Liver (tissue), 9 donors: ENCODE results near the gene STX17. TPM values are rescaled to one million over a fixed set of nuclear protein-coding genes. Genes with fewer than 3 reads are reported as not detected.

Source experiments
- DNase-seq: peaks from one replicate; pipeline ENCODE4 v3.0.0-alpha.2; 2017; ENCODE audit warnings: low spot score
- H3K27ac ChIP-seq, 2 donors: one replicate each; pipeline ENCODE4 v1.7.0; 2013; ENCODE audit warnings: inconsistent platforms in 2 of 2, low read length in 2 of 2, control low read depth in 1 of 2, low read depth in 1 of 2, mild to moderate bottlenecking in 1 of 2
- H3K27me3 ChIP-seq, 4 donors: one replicate each; pipeline versions ENCODE4 v1.6.1 to v1.7.0; 2013; ENCODE audit warnings: low read length in 3 of 4, inconsistent platforms in 1 of 4, mild to moderate bottlenecking in 1 of 4, moderate library complexity in 1 of 4; ENCODE audit not compliant: control insufficient read depth in 4 of 4, insufficient read depth in 4 of 4
- H3K36me3 ChIP-seq, 4 donors: one replicate each; pipeline versions ENCODE4 v1.6.1 to v1.7.0; 2013; ENCODE audit warnings: low read length in 3 of 4, mild to moderate bottlenecking in 3 of 4, low read depth in 1 of 4, moderate library complexity in 1 of 4; ENCODE audit not compliant: control insufficient read depth in 4 of 4, insufficient read depth in 3 of 4
- H3K4me1 ChIP-seq, 4 donors: one replicate each; pipeline versions ENCODE4 v1.6.1 to v1.7.0; 2013; ENCODE audit warnings: low read length in 3 of 4, mild to moderate bottlenecking in 3 of 4, moderate library complexity in 1 of 4; ENCODE audit not compliant: control insufficient read depth in 4 of 4, insufficient read depth in 4 of 4
- H3K4me3 ChIP-seq, 3 donors: one replicate each; pipeline versions ENCODE4 v1.6.1 to v1.7.0; 2013; ENCODE audit warnings: low read length in 3 of 3, control low read depth in 1 of 3, low read depth in 1 of 3, mild to moderate bottlenecking in 1 of 3
- H3K9ac ChIP-seq, 2 donors: one replicate each; pipeline ENCODE4 v1.7.0; 2013; ENCODE audit warnings: low read length in 2 of 2, mild to moderate bottlenecking in 2 of 2, moderate library complexity in 2 of 2, control low read depth in 1 of 2, low read depth in 1 of 2
- H3K9me3 ChIP-seq, 4 donors: one replicate each; pipeline versions ENCODE4 v1.6.1 to v1.7.0; 2013; ENCODE audit warnings: low read length in 3 of 4; ENCODE audit not compliant: control insufficient read depth in 4 of 4
- EGR1 ChIP-seq, 2 donors: IDR thresholded peaks; 2 replicates each; pipeline ENCODE4 v1.6.1; 2016 to 2018; ENCODE audit warnings: antibody characterized with exemption in 2 of 2, low read depth in 2 of 2
- FOXA1 ChIP-seq: IDR thresholded peaks from 2 replicates; pipeline ENCODE4 v1.6.1; 2016; ENCODE audit warnings: antibody characterized with exemption
- GABPA ChIP-seq, 2 donors: IDR thresholded peaks in 1 of 2; conservative IDR thresholded peaks in 1 of 2; 2 replicates each; pipeline ENCODE4 v1.6.1; 2016; ENCODE audit warnings: antibody characterized with exemption in 2 of 2, mild to moderate bottlenecking in 1 of 2, moderate library complexity in 1 of 2
- HNF4G ChIP-seq: IDR thresholded peaks from 2 replicates; pipeline ENCODE4 v1.6.1; 2016; ENCODE audit warnings: antibody characterized with exemption
- JUND ChIP-seq, 2 donors: IDR thresholded peaks; 2 replicates each; pipeline ENCODE4 v1.6.1; 2016; ENCODE audit warnings: antibody characterized with exemption in 2 of 2
- NR2F2 ChIP-seq: IDR thresholded peaks from 2 replicates; pipeline ENCODE4 v1.6.1; 2016; ENCODE audit warnings: antibody characterized with exemption
- RAD21 ChIP-seq, 2 donors: IDR thresholded peaks; 2 replicates each; pipeline ENCODE4 v1.6.1; 2016; ENCODE audit warnings: antibody characterized with exemption in 2 of 2, mild to moderate bottlenecking in 2 of 2
- RXRA ChIP-seq, 2 donors: IDR thresholded peaks; 2 replicates each; pipeline ENCODE4 v1.6.1; 2017 to 2018; ENCODE audit warnings: antibody characterized with exemption in 2 of 2, mild to moderate bottlenecking in 1 of 2
- TAF1 ChIP-seq: conservative IDR thresholded peaks from 2 replicates; pipeline ENCODE4 v1.6.1; 2016; ENCODE audit warnings: antibody characterized with exemption, mild to moderate bottlenecking
- YY1 ChIP-seq: IDR thresholded peaks from 2 replicates; pipeline ENCODE4 v1.6.1; 2016; ENCODE audit warnings: antibody characterized with exemption, mild to moderate bottlenecking
- WGBS: extraction: QIAGEN DNeasy Blood & Tissue Kit; methylation state at CpG from one replicate; pipeline ENCODE4 v1.1.7; 2013; 5-methylcytosine and 5-hydroxymethylcytosine counted together
- polyA plus RNA-seq, 2 donors: library from polyadenylated mRNA; stranded (reverse) in 1 of 2; unstranded in 1 of 2; fragments of 200-250 nt in 1 of 2; fragments of >200 nt in 1 of 2; fragmentation: Nextera tagmentation in 1 of 2; extraction: Ambion mirVana in 1 of 2; gene quantifications; one replicate each; pipeline versions ENCODE4 v1.2.1 to v1.2.3, GENCODE V29; 2013 to 2015
- total RNA-seq, 2 donors: library from RNA; depleted of rRNA; stranded (reverse); fragments of >200 nt; gene quantifications; one replicate each; pipeline ENCODE4 v1.2.3, GENCODE V29; 2014
- TF ChIP-seq, protein P1 (sequence below): IDR thresholded peaks from 2 replicates; pipeline ENCODE4 v1.6.1; 2016; ENCODE audit warnings: antibody characterized with exemption
- TF ChIP-seq, protein P2 (sequence below): fragments of 150-350 bp; IDR thresholded peaks from 2 replicates; pipeline ENCODE4 v1.5.1; 2017; ENCODE audit warnings: improper control_type of control experiment, low read depth, low read length; ENCODE audit not compliant: missing input control
- TF ChIP-seq, protein P3 (sequence below): IDR thresholded peaks from 2 replicates; pipeline ENCODE4 v1.6.1; 2016; ENCODE audit warnings: antibody characterized with exemption
- donor health status: healthy.
- donor health status: healthy.
- donor health status: healthy.
- donor health status: healthy.
- donor health status: healthy.

The STX17 gene
- total and polyA plus RNA-seq, 4 donors: 8.3 to 30.9 (median 21.2) TPM

DNA sequence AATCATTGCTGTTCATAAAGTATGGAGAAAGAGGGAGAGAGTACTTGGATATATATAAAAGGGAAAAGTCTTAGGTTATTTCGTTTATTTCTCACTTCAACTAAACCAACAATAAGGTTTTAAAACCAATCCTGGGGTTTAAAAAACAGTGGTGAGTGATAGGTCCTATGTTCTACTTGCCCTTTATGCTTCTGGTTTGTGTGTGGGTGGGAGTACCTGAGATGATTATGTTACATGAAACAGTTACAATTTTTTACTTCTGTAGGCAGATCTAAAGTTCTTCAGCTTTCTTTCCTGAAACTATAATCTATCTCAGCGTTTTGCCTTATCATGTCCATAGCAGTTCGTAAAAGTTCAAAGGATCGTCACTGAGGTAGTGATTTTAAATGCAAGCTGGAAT, 49.2 kb downstream of the STX17 start:
- no peak for DNase-seq
- no peak for TF ChIP-seq NR2F2
- WGBS: 92% methylated on average over 4 of the region's 4 CpGs
- no peak overlapping the region for H3K4me3 ChIP-seq
- no peak overlapping the region for H3K27ac ChIP-seq
- H3K27me3 ChIP-seq: no peaks in the 10 kb centered on the region
- H3K9me3 ChIP-seq: no peaks in the 10 kb centered on the region
- H3K4me1 ChIP-seq: no peaks in the 10 kb centered on the region
- no peak overlapping the region for H3K9ac ChIP-seq
- H3K36me3 ChIP-seq: peaks cover 2 to 22% (median 11%) of the 10 kb centered on the region in 4 donors

DNA sequence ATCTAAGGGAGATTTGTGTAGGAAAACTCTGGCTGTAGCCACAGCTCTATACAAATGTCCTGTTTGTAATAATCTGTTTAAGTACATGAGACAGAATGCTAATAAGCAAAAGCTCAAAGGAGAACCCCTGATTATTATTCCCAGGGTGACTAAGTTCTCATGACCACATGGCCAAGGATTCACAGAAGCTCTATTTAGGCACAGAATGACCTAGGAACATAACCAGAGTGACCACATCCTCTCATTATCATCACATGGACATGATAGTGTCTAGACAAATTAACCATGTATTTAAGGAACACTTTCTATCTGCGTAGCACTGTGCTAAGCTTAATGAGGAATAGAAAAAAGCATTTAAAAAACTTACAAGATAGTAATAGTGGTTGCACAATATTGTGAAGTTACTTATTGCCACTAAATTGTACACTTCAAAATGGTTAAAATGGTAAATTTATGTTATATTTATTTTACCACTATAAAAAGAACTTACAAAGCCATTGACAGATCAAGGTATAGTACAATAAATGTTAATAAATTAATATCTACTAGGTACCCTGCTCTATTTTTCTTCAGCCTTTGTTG, 56.3 kb downstream of the STX17 start:
- WGBS: 99% methylated on average over 1 of the region's 1 CpG
- Histone ChIP-seq H3K4me3 (no peak overlapping the region), H3K9me3 (no peaks in the 10 kb centered on the region), H3K27me3 (no peaks in the 10 kb centered on the region), H3K4me1 (no peaks in the 10 kb centered on the region), H3K27ac (no peak overlapping the region), H3K36me3 (peaks cover 2 to 36% (median 22%) of the 10 kb centered on the region in 4 donors), H3K9ac (no peak overlapping the region)
- TF ChIP-seq GABPA (IDR thresholded peaks at IDR 0.05 in 1 of 2, conservative IDR thresholded peaks at IDR 0.05 in 1 of 2) (no peak), TAF1 (no peak), JUND (IDR thresholded peaks at IDR 0.05) (no peak), RAD21 (IDR thresholded peaks at IDR 0.05) (no peak), EGR1 (IDR thresholded peaks at IDR 0.05; ENCODE audit: low read depth in 2 of 2) (no peak), RXRA (IDR thresholded peaks at IDR 0.05) (no peak), YY1 (no peak), NR2F2 (no peak), FOXA1 (no peak), HNF4G (no peak)
- TF ChIP-seq, protein P1, sequence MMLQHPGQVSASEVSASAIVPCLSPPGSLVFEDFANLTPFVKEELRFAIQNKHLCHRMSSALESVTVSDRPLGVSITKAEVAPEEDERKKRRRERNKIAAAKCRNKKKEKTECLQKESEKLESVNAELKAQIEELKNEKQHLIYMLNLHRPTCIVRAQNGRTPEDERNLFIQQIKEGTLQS: no peak
- TF ChIP-seq, protein P2, sequence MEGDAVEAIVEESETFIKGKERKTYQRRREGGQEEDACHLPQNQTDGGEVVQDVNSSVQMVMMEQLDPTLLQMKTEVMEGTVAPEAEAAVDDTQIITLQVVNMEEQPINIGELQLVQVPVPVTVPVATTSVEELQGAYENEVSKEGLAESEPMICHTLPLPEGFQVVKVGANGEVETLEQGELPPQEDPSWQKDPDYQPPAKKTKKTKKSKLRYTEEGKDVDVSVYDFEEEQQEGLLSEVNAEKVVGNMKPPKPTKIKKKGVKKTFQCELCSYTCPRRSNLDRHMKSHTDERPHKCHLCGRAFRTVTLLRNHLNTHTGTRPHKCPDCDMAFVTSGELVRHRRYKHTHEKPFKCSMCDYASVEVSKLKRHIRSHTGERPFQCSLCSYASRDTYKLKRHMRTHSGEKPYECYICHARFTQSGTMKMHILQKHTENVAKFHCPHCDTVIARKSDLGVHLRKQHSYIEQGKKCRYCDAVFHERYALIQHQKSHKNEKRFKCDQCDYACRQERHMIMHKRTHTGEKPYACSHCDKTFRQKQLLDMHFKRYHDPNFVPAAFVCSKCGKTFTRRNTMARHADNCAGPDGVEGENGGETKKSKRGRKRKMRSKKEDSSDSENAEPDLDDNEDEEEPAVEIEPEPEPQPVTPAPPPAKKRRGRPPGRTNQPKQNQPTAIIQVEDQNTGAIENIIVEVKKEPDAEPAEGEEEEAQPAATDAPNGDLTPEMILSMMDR: no peak
- TF ChIP-seq, protein P3, sequence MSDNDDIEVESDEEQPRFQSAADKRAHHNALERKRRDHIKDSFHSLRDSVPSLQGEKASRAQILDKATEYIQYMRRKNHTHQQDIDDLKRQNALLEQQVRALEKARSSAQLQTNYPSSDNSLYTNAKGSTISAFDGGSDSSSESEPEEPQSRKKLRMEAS: no peak
- no peak for DNase-seq

DNA sequence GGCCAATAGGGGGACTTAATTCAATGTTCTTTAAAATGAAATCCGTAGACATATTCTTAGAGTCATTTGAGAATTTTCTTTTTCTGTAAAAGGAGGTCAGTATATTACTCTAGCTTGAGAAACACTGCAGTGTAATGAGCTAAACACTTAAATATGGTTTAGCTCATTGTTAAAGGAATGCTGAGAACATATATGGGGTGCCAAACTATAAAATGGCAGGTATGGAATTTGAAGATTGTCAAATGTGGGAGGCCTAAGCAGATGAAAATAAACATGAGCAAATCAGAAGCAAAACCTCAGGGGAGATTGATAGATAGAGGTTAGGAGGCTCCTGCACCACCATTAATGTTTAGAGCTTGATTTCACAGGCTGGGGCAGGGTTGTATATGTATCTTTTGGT, 57.9 kb downstream of the STX17 start:
- Histone ChIP-seq H3K27me3 (no peaks in the 10 kb centered on the region), H3K4me3 (no peak overlapping the region), H3K27ac (no peak overlapping the region), H3K36me3 (peaks cover 7 to 46% (median 34%) of the 10 kb centered on the region in 4 donors), H3K4me1 (no peaks in the 10 kb centered on the region), H3K9me3 (no peaks in the 10 kb centered on the region), H3K9ac (no peak overlapping the region)
- DNase-seq: no peak
- WGBS: 98% methylated on average over 1 of the region's 1 CpG
- no peak for TF ChIP-seq RAD21 (IDR thresholded peaks at IDR 0.05)
